Retinal pigment epithelial cell (primary cell): ENCODE data around the gene CYB561.

Experiments
- DNase-seq: peaks from one replicate; pipeline ENCODE4 v3.0.0-alpha.2; 2010; ENCODE audit warnings: low read depth
- H3K4me3 ChIP-seq: 2 replicates; pipeline ENCODE4 v1.5.1; 2011; ENCODE audit warnings: mild to moderate bottlenecking, low read length, control low read depth, moderate library complexity
- TF ChIP-seq, protein P1 (sequence below): conservative IDR thresholded peaks from 2 replicates; pipeline ENCODE4 v1.5.1; 2011; ENCODE audit warnings: low read depth, low read length, control low read depth, inconsistent platforms

CYB561 gene

GRCh38 chr17:63445954-63446752, at the start of gene CYB561:
TSS of gene CYB561 (minus strand) at chr17:63446306. CDS start at chr17:63437547, 8,759 bp downstream.
- TF ChIP-seq, protein P1, sequence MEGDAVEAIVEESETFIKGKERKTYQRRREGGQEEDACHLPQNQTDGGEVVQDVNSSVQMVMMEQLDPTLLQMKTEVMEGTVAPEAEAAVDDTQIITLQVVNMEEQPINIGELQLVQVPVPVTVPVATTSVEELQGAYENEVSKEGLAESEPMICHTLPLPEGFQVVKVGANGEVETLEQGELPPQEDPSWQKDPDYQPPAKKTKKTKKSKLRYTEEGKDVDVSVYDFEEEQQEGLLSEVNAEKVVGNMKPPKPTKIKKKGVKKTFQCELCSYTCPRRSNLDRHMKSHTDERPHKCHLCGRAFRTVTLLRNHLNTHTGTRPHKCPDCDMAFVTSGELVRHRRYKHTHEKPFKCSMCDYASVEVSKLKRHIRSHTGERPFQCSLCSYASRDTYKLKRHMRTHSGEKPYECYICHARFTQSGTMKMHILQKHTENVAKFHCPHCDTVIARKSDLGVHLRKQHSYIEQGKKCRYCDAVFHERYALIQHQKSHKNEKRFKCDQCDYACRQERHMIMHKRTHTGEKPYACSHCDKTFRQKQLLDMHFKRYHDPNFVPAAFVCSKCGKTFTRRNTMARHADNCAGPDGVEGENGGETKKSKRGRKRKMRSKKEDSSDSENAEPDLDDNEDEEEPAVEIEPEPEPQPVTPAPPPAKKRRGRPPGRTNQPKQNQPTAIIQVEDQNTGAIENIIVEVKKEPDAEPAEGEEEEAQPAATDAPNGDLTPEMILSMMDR, result peak; percentile 34
- no peak for DNase-seq
- peak within 1 kb of the TSS; percentile 43 for H3K4me3 ChIP-seq

- TF ChIP-seq, protein P1, result no peak
- no peak for DNase-seq
- H3K4me3 ChIP-seq, result no peak overlapping the region
Measured at GRCh38 chr17:63495491-63495890, 49.4 kb upstream of the CYB561 start.

GRCh38 chr17:63494300-63494928, 48.3 kb upstream of the CYB561 start:
- TF ChIP-seq, protein P1, result no peak
- no peak overlapping the region for H3K4me3 ChIP-seq
- no peak for DNase-seq

DNA sequence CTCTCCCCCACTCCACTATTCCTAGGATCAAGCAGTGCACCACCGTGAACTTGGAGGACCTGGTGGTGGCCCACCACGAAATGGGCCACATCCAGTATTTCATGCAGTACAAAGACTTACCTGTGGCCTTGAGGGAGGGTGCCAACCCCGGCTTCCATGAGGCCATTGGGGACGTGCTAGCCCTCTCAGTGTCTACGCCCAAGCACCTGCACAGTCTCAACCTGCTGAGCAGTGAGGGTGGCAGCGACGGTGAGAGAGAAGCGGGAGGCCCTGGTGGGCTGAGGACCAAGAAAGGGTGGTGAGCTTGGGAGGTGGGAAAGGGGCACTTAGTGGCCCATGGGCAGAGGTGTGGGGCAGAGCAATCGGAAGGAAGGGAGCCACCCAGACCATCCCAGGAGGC, 47.3 kb upstream of the CYB561 start:
- H3K4me3 ChIP-seq, result no peak overlapping the region
- TF ChIP-seq, protein P1, result no peak
- DNase-seq, result no peak

GRCh38 chr17:63492940-63493339, 46.8 kb upstream of the CYB561 start:
- TF ChIP-seq, protein P1, result no peak
- no peak for DNase-seq
- no peak overlapping the region for H3K4me3 ChIP-seq

GRCh38 chr17:63491977-63492618, 46.0 kb upstream of the CYB561 start:
- TF ChIP-seq, protein P1, result no peak
- no peak overlapping the region for H3K4me3 ChIP-seq
- no peak for DNase-seq
